ENCODE data around the gene CAPN10.

The CAPN10 gene

GRCh38 chr2:240599141-240599583, 12.6 kb downstream of the CAPN10 start:
- H2AFZ ChIP-seq = no peak overlapping the region
- TF ChIP-seq, protein P1, sequence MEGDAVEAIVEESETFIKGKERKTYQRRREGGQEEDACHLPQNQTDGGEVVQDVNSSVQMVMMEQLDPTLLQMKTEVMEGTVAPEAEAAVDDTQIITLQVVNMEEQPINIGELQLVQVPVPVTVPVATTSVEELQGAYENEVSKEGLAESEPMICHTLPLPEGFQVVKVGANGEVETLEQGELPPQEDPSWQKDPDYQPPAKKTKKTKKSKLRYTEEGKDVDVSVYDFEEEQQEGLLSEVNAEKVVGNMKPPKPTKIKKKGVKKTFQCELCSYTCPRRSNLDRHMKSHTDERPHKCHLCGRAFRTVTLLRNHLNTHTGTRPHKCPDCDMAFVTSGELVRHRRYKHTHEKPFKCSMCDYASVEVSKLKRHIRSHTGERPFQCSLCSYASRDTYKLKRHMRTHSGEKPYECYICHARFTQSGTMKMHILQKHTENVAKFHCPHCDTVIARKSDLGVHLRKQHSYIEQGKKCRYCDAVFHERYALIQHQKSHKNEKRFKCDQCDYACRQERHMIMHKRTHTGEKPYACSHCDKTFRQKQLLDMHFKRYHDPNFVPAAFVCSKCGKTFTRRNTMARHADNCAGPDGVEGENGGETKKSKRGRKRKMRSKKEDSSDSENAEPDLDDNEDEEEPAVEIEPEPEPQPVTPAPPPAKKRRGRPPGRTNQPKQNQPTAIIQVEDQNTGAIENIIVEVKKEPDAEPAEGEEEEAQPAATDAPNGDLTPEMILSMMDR (IDR thresholded peaks at IDR 0.05) = no peak
- H3K4me3 ChIP-seq (ENCODE audit: low read depth, low read length) = no peak overlapping the region
- H3K79me2 ChIP-seq = no peaks in the 10 kb centered on the region
- H3K9ac ChIP-seq = no peak overlapping the region
- H3K27ac ChIP-seq = no peak overlapping the region
- peaks cover 2% of the 10 kb centered on the region for H3K4me1 ChIP-seq
- H3K4me2 ChIP-seq (ENCODE audit: low read length) = no peak overlapping the region
- H3K36me3 ChIP-seq (ENCODE audit: control insufficient read depth, insufficient read depth, low read length) = no peaks in the 10 kb centered on the region
- no peaks in the 10 kb centered on the region for H3K27me3 ChIP-seq (ENCODE audit: control insufficient read depth, insufficient read depth, low read length)
- no peaks in the 10 kb centered on the region for H3K9me3 ChIP-seq (ENCODE audit: control insufficient read depth, low read length)

- H3K4me3 ChIP-seq (ENCODE audit: low read depth, low read length) = no peak overlapping the region
- H2AFZ ChIP-seq = no peak overlapping the region
- H3K4me2 ChIP-seq (ENCODE audit: low read length) = no peak overlapping the region
- no peak overlapping the region for H3K9ac ChIP-seq
- no peaks in the 10 kb centered on the region for H3K79me2 ChIP-seq
- no peak overlapping the region for H3K27ac ChIP-seq
- no peaks in the 10 kb centered on the region for H3K36me3 ChIP-seq (ENCODE audit: control insufficient read depth, insufficient read depth, low read length)
- no peaks in the 10 kb centered on the region for H3K9me3 ChIP-seq (ENCODE audit: control insufficient read depth, low read length)
- H3K27me3 ChIP-seq (ENCODE audit: control insufficient read depth, insufficient read depth, low read length) = no peaks in the 10 kb centered on the region
- TF ChIP-seq, protein P1 (IDR thresholded peaks at IDR 0.05) = no peak
- peaks cover 9% of the 10 kb centered on the region for H3K4me1 ChIP-seq
Measured at GRCh38 chr2:240600451-240600961, 14.0 kb downstream of the CAPN10 start.

DNA sequence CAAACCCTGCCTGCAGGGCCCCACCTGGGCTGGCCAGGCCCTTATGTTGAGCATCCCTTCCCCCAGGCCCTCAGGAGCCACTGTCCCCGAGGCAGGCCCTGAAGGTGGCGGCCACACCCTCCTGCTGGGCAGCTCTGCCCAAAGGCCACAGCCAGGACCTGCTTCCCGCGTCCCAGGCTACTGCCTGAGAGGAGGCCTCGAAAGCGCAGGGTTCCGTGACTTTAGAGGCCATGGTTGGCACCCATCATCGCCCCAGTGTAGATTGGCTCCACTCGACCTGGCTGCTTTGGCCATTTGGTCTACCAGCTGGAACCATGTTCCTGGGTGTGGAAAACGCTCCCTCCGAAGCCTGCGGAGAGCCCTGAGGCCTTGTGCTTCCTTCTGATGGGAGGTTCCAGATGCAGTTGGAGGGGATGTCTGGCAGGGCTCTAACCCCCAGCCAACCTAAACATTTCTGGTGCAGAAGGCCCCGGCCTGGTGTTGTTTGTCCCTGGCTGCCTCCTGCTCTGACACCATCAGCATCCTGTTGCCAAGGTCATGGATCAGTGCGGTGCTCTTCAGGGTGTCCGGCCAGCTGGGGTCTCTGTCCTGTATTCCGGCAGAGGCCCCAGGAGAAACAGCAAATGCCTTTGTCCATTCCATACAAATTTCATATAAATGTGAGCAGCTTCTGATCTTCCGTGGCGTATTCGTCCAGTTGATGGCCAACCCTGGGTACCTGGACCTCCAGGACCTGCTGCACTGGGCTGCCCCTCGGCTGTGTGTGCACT, 14.7 kb downstream of the CAPN10 start:
- Histone ChIP-seq H2AFZ (no peak overlapping the region), H3K36me3 (ENCODE audit: control insufficient read depth, insufficient read depth, low read length) (no peaks in the 10 kb centered on the region), H3K4me1 (peaks cover 9% of the 10 kb centered on the region), H3K4me2 (ENCODE audit: low read length) (no peak overlapping the region), H3K27me3 (ENCODE audit: control insufficient read depth, insufficient read depth, low read length) (no peaks in the 10 kb centered on the region), H3K9ac (no peak overlapping the region), H3K27ac (no peak overlapping the region), H3K9me3 (ENCODE audit: control insufficient read depth, low read length) (no peaks in the 10 kb centered on the region), H3K79me2 (no peaks in the 10 kb centered on the region), H3K4me3 (ENCODE audit: low read depth, low read length) (no peak overlapping the region)
- TF ChIP-seq, protein P1 (IDR thresholded peaks at IDR 0.05) = no peak

- Histone ChIP-seq H3K36me3 (ENCODE audit: control insufficient read depth, insufficient read depth, low read length) (no peaks in the 10 kb centered on the region), H2AFZ (no peak overlapping the region), H3K4me3 (ENCODE audit: low read depth, low read length) (no peak overlapping the region)
Measured at GRCh38 chr2:240601831-240602160, 15.3 kb downstream of the CAPN10 start.

More at GRCh38 chr2:240601831-240602160, 15.3 kb downstream of the CAPN10 start:
- TF ChIP-seq, protein P1 (IDR thresholded peaks at IDR 0.05) = no peak
- H3K4me1 ChIP-seq = peaks cover 9% of the 10 kb centered on the region
- no peaks in the 10 kb centered on the region for H3K9me3 ChIP-seq (ENCODE audit: control insufficient read depth, low read length)
- H3K9ac ChIP-seq = no peak overlapping the region
- no peaks in the 10 kb centered on the region for H3K79me2 ChIP-seq
- H3K27ac ChIP-seq = no peak overlapping the region
- H3K27me3 ChIP-seq (ENCODE audit: control insufficient read depth, insufficient read depth, low read length) = no peaks in the 10 kb centered on the region
- H3K4me2 ChIP-seq (ENCODE audit: low read length) = no peak overlapping the region
